ENCODE results near the gene RHBDL3.
"Not testable (repeated sequence)": the region's sequence is repeated elsewhere in the genome, so short reads cannot be mapped to it uniquely, and the experiment has no call there.

Gene RHBDL3

DNA sequence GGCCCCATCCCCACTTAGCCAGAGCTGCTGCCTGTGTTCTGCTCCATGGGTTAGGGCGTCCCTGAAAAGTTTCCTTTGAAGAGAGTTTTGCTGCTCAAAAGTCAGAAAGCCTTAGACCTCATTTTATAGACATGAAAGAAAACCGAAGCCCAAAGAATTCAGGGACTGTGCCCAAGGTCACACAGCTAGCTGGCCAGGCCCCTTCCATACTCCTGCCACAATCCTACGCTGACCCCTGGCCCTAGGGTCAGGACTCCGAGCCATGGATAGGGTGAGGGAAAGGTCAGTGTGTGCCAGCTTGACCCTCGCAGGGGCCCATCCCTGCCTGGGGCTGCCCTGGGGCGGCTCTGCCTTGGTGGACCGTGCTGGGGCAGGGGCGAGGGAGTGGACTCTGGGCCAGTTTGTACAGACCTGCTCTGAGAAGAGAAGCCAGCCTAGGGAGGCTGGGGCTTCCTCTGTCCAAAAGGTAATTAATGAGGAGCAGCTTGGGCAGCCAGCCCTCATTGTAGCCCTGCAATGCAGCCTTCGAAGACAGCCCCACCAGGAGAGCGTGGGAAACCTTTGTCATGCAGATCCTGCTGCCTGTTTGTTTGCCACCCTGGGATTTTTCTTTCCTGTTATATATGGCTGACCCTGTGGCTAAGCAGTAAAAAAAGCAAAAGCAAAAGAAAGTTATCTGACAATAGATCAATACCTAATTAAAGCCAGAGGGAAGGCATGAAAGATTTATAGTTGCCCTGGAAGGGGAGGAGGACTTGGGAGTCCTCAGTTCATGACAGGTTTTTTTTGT, 37.4 kb downstream of the RHBDL3 start:
- TF ChIP-seq, protein P1, sequence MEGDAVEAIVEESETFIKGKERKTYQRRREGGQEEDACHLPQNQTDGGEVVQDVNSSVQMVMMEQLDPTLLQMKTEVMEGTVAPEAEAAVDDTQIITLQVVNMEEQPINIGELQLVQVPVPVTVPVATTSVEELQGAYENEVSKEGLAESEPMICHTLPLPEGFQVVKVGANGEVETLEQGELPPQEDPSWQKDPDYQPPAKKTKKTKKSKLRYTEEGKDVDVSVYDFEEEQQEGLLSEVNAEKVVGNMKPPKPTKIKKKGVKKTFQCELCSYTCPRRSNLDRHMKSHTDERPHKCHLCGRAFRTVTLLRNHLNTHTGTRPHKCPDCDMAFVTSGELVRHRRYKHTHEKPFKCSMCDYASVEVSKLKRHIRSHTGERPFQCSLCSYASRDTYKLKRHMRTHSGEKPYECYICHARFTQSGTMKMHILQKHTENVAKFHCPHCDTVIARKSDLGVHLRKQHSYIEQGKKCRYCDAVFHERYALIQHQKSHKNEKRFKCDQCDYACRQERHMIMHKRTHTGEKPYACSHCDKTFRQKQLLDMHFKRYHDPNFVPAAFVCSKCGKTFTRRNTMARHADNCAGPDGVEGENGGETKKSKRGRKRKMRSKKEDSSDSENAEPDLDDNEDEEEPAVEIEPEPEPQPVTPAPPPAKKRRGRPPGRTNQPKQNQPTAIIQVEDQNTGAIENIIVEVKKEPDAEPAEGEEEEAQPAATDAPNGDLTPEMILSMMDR (IDR thresholded peaks at IDR 0.05; ENCODE audit: low read depth, low read length) = no peak

DNA sequence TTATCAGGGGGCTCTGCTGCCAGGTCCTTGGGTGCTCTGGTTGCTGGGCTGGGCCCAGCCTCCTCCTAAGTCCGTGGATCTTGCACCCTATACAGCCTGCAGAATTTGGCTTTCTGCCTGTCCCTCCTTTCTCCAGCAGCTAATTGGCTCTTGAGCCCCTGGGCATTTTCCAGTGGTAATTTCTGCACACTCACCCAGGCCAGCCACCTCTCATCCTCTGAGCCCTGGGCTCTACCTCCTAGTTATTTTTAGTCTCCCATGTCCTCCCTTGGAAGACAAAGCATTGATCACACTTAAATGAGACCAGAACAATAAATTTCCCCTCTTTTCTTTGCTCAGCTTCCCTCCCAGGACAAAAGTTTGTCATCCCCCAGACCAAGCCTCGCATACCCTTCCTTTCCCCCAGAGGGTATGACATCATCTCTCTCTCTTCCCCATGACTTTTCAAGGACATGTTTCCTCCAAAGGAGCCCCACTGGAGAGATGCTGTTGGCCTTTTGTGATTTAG, 38.2 kb downstream of the RHBDL3 start:
- no peak for DNase-seq (ENCODE audit: extremely low read depth, low read depth)
- TF ChIP-seq, protein P1 (IDR thresholded peaks at IDR 0.05; ENCODE audit: low read depth, low read length) = no peak

More for the DNA sequence above, 37.4 kb downstream of the RHBDL3 start:
- no peak for DNase-seq (ENCODE audit: extremely low read depth, low read depth)

DNA sequence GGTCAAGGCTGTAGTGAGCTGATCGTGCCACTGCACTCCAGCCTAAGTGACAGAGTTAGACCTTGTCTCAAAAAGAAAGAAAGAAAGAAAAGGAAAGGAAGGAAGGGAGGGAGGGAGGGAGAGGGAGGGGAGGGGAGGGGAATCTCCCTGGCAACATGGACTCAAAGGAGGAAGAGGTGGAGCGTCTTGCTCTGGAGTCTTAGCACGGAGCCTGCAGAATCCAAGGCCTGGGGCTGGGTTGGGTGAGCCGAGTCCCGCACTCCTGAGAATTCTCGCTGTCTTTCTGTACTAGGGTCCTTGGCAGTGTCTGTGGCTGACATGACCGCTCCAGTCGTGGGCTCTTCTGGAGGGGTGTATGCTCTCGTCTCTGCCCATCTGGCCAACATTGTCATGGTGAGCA, 39.4 kb downstream of the RHBDL3 start:
- DNase-seq (ENCODE audit: extremely low read depth, low read depth) = no peak
- TF ChIP-seq, protein P1 (IDR thresholded peaks at IDR 0.05; ENCODE audit: low read depth, low read length) = no peak

DNA sequence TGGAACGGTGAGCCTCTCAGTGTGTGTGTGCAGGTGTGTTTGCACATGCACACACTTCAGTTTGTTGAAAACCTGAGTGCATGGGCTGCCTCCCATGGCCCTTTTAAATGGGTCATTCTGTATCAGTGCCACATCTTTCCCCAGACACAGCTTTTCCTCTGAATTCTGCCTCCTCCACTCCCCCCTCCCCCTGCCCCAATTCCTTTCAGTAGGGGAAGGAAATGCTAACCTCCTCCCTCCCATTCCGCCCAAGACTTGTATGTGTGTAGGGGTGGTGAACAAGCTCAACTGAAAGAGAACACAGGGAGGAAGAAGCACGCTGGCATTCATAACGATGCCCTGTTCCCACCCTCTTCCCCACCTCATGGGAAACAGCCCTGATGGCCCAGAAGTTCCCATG, 42.0 kb downstream of the RHBDL3 start:
- TF ChIP-seq, protein P1 (IDR thresholded peaks at IDR 0.05; ENCODE audit: low read depth, low read length) = no peak
- DNase-seq (ENCODE audit: extremely low read depth, low read depth) = no peak

DNA sequence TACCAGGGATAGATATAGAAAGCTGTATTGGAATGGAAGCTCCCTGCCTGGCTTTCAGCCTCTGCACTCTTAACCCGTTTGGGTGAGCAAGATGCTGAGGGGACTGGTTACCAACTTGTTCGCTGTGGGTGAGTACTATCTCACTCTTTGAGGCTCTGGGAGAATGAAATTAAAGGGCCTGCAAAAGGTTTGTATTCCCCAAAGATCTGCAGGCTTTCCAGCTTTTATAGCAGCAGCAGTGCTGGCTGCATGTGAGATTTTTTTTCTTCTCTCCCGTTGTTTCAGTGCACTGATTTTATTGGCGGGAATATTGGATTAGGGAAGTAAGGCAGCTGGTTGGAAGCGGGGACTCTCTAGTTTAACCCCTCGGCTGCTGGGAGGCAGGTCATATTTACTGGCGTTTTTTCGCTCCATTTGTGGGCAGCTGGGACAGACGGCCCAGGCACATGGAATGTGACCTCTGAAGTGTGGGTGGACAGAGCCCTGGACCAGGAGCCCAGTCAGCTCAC, 45.5 kb downstream of the RHBDL3 start:
- DNase-seq (ENCODE audit: extremely low read depth, low read depth) = no peak
- TF ChIP-seq, protein P1 (IDR thresholded peaks at IDR 0.05; ENCODE audit: low read depth, low read length) = no peak

DNA sequence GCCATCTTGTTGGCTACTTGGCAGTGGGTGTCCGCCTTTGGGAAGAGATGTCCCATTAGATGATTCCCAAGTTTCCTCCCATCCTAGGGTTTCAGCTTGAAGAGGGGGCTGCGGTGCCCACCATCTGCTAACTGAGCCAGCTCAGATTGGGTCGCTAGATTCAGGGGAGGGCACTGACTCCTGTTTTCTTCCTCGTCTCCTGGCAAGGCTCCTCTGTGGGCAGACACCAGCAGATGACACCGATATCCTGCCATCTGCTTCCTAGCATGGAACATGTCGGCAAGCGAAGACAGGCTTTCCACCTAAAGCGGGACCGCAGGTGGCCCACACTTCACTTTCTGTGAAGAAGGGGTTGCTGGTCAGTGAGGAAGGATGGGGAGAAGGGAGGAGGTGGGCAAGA, 49.0 kb downstream of the RHBDL3 start:
- no peak for DNase-seq (ENCODE audit: extremely low read depth, low read depth)
- TF ChIP-seq, protein P1 (IDR thresholded peaks at IDR 0.05; ENCODE audit: low read depth, low read length) = no peak

DNA sequence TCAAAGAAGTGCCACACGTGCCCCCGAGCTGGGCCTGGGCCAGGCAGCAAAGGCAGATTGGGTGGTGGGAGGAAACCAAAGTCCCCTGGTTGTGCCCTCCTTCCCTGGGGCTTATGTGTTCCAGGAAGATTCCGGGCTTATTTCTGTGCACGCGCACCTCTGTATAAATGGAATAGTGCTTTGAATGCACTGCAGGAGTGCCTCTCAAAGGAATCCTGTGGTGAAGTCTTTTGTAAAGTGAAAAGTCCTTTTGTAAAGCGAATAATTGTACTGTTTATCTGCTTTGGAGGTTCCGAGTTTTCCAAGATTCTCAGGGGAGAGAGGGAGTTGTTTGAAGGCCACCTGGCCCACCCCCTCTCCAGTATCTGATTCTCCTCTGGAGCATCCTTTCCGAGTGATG, 49.5 kb downstream of the RHBDL3 start:
- TF ChIP-seq, protein P1 (IDR thresholded peaks at IDR 0.05; ENCODE audit: low read depth, low read length) = no peak
- DNase-seq (ENCODE audit: extremely low read depth, low read depth) = no peak

DNA sequence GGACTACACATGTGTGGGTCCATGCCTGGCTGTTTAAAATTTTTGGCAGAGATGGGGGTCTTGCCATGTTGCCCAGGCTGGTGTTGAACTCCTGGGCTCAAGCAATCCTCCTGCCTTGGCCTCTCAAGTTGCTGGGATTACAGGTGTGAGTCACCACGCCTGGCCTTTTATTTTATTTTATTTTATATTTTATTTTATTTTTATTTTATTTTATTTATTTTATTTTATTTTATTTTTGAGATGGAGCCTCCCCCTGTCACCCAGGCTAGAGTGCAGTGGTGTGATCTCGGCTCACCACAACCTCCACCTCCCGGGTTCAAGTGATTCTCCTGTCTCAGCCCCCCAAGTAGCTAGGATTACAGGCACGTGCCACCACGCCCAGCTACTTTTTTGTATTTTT, 51.0 kb downstream of the RHBDL3 start:
- not testable (repeated sequence) for DNase-seq (ENCODE audit: extremely low read depth, low read depth)
